ENCODE results near the gene SMAD3. TPM values are rescaled to one million over a fixed set of nuclear protein-coding genes. Genes with fewer than 3 reads are reported as not detected.
A peak's percentile ranks its signal among the peaks of the same experiment; 100 is the strongest.
"Not testable (repeated sequence)": the region's sequence is repeated elsewhere in the genome, so short reads cannot be mapped to it uniquely, and the experiment has no call there.

SMAD3 gene
- total and polyA plus RNA-seq, 4 donors, result 10.9 to 41.6 (median 23.4) TPM

DNA sequence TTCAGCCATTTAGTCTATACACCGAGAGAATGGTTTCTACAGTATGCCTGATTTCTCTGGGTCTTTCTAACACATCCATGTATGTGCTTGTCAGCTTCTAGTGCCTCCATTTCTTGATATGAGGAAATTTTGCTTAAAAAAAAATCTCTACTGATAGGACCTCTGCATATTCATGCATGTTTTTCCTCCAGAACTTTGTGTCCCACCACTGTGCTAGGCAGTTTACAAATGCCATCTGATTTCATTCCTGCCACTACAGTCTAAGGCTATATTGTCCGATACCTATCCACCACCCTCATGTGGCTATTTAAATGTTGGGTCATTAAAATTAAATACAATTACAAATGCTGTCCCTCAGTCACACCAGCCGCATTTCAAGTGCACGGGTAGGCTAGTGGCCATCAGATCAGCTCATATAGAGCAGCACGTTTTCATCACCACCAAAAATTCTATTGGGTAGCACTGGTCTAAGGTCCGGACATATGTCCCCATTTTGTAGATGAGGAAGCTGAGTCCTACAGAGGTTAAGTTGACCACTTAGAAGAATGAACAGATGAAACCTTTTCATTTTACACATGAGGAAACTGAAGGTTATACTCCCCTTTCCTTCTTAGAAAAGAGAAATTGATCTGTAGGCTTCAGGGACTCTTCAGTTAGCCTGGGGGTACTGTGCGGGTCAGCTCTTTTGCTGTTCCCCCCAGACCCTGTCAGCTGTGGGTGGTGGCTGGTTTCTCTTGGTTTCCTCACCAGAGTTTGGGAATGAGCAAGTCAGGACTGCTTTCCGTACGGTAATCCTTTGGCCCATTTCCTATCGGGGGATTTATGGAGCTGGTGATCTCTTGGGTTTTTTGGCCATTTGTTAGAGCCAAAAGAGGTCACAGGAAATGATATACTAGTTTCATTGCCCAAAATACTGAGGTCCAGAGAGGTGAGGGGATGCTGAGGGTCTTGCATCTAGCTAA lies 56.5 kb downstream of the SMAD3 start:
- 83 to 85% methylated on average over 10 of the region's 10 CpGs for WGBS, 2 donors
- TF ChIP-seq, protein P1, sequence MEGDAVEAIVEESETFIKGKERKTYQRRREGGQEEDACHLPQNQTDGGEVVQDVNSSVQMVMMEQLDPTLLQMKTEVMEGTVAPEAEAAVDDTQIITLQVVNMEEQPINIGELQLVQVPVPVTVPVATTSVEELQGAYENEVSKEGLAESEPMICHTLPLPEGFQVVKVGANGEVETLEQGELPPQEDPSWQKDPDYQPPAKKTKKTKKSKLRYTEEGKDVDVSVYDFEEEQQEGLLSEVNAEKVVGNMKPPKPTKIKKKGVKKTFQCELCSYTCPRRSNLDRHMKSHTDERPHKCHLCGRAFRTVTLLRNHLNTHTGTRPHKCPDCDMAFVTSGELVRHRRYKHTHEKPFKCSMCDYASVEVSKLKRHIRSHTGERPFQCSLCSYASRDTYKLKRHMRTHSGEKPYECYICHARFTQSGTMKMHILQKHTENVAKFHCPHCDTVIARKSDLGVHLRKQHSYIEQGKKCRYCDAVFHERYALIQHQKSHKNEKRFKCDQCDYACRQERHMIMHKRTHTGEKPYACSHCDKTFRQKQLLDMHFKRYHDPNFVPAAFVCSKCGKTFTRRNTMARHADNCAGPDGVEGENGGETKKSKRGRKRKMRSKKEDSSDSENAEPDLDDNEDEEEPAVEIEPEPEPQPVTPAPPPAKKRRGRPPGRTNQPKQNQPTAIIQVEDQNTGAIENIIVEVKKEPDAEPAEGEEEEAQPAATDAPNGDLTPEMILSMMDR (IDR thresholded peaks at IDR 0.05; ENCODE audit: control extremely low read depth, extremely low read depth), result no peak
- Histone ChIP-seq H3K9me3 (ENCODE audit: control insufficient read depth in 4 of 4, insufficient read depth in 3 of 4, low read length in 3 of 4) (no peaks in the 10 kb centered on the region), H3K27ac (ENCODE audit: low read depth in 1 of 2, low read length in 1 of 2) (peak overlapping the region; percentile 71 to 87), H3K9ac (ENCODE audit: insufficient read depth in 1 of 2, low read length in 2 of 2) (no peak overlapping the region), H3K36me3 (ENCODE audit: control insufficient read depth in 4 of 4, insufficient read depth in 4 of 4, low read length in 4 of 4) (no peaks in the 10 kb centered on the region), H3K27me3 (ENCODE audit: control insufficient read depth in 3 of 3, insufficient read depth in 3 of 3, low read length in 2 of 3) (no peaks in the 10 kb centered on the region), H3K4me3 (no peak overlapping the region), H3K4me1 (ENCODE audit: control insufficient read depth in 5 of 5, insufficient read depth in 5 of 5, low read length in 5 of 5) (peaks cover 12 to 58% (median 30%) of the 10 kb centered on the region in 5 donors)
- no peak for ATAC-seq (ENCODE audit: insufficient read depth, low FRiP score)
- DNase-seq, result peak in 1 of 3 donors; percentile 50

DNA sequence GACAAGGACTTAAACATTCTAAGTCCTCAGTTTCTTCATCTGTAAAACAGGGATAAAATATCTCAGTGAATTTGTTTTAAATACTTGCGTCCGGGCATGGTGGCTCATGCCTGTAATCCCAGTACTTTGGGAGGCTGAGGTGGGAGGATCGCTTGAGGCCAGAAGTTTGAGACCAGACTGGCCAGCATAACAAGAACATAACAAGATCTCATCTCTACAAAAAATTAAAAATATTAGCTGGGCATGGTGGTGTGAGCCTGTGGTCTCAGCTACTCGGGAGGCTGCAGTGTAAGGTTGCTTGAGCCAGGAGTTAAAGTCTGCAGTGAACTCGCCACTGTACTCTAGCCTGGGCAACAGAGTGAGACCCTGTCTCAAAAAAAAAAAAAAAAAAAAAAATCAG lies 57.4 kb downstream of the SMAD3 start:
- H3K9ac ChIP-seq (ENCODE audit: insufficient read depth in 1 of 2, low read length in 2 of 2); H3K27me3 ChIP-seq (ENCODE audit: control insufficient read depth in 3 of 3, insufficient read depth in 3 of 3, low read length in 2 of 3); H3K36me3 ChIP-seq (ENCODE audit: control insufficient read depth in 4 of 4, insufficient read depth in 4 of 4, low read length in 4 of 4); DNase-seq; H3K9me3 ChIP-seq (ENCODE audit: control insufficient read depth in 4 of 4, insufficient read depth in 3 of 4, low read length in 3 of 4); H3K27ac ChIP-seq (ENCODE audit: low read depth in 1 of 2, low read length in 1 of 2); ATAC-seq (ENCODE audit: insufficient read depth, low FRiP score); H3K4me3 ChIP-seq: not testable (repeated sequence)
- peaks cover 12 to 54% (median 30%) of the 10 kb centered on the region in 5 donors for H3K4me1 ChIP-seq (ENCODE audit: control insufficient read depth in 5 of 5, insufficient read depth in 5 of 5, low read length in 5 of 5)
- 78 to 81% methylated on average over 5 of the region's 5 CpGs for WGBS, 2 donors

DNA sequence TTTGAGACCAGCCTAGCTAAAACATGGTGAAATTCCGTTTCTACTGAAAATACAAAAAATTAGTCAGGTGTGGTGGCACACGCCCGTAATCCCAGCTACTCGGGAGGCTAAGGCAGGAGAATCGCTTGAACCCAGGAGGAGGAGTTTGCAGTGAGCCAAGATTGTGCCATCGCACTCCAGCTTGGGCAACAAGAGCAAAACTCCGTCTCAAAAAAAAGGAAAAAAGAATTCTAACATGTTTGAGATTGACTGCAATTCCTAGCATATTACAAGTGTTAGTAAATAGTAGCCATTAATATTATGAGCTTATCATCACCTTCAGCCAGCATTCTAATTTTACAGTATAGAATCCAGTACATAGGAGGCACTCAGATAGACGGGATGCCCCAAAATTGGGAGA lies 57.9 kb downstream of the SMAD3 start:
- not testable (repeated sequence) for DNase-seq; H3K4me3 ChIP-seq; H3K9me3 ChIP-seq (ENCODE audit: control insufficient read depth in 4 of 4, insufficient read depth in 3 of 4, low read length in 3 of 4); H3K9ac ChIP-seq (ENCODE audit: insufficient read depth in 1 of 2, low read length in 2 of 2); H3K27me3 ChIP-seq (ENCODE audit: control insufficient read depth in 3 of 3, insufficient read depth in 3 of 3, low read length in 2 of 3); ATAC-seq (ENCODE audit: insufficient read depth, low FRiP score); H3K36me3 ChIP-seq (ENCODE audit: control insufficient read depth in 4 of 4, insufficient read depth in 4 of 4, low read length in 4 of 4); H3K27ac ChIP-seq (ENCODE audit: low read depth in 1 of 2, low read length in 1 of 2)
- 77 to 84% methylated on average over 8 of the region's 8 CpGs for WGBS, 2 donors
- peaks cover 12 to 49% (median 27%) of the 10 kb centered on the region in 5 donors for H3K4me1 ChIP-seq (ENCODE audit: control insufficient read depth in 5 of 5, insufficient read depth in 5 of 5, low read length in 5 of 5)

DNA sequence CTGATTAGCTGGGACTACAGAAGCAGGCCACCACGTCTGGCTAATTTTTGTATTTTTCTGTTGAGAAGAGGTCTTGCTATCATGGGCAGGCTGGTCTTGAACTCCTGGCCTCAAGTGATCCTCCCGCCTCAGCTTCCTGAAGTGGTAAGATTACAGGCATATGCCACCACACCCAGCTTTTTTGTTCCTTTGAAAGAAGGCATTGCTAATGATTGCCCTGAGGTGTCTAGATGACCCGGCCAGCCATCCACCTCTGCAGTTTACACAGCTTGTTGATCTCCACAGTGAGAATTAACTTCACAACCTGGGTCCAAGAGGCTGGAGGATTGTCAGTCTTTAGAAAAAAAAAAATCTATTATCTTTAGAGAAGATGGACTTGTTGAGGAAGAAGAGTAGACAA lies 58.7 kb downstream of the SMAD3 start:
- 76 to 83% methylated on average over 3 of the region's 3 CpGs for WGBS, 2 donors
- ATAC-seq (ENCODE audit: insufficient read depth, low FRiP score) (no peak), DNase-seq (no peak)
- peak overlapping the region in 1 of 2 donors; percentile 72 for H3K27ac ChIP-seq (ENCODE audit: low read depth in 1 of 2, low read length in 1 of 2)
- peaks cover 0 to 4% (median 0%) of the 10 kb centered on the region in 4 donors for H3K36me3 ChIP-seq (ENCODE audit: control insufficient read depth in 4 of 4, insufficient read depth in 4 of 4, low read length in 4 of 4)
- no peak overlapping the region for H3K9ac ChIP-seq (ENCODE audit: insufficient read depth in 1 of 2, low read length in 2 of 2)
- no peak overlapping the region for H3K4me3 ChIP-seq
- no peaks in the 10 kb centered on the region for H3K9me3 ChIP-seq (ENCODE audit: control insufficient read depth in 4 of 4, insufficient read depth in 3 of 4, low read length in 3 of 4)
- H3K27me3 ChIP-seq (ENCODE audit: control insufficient read depth in 3 of 3, insufficient read depth in 3 of 3, low read length in 2 of 3), result no peaks in the 10 kb centered on the region
- TF ChIP-seq, protein P1 (IDR thresholded peaks at IDR 0.05; ENCODE audit: control extremely low read depth, extremely low read depth), result no peak
- H3K4me1 ChIP-seq (ENCODE audit: control insufficient read depth in 5 of 5, insufficient read depth in 5 of 5, low read length in 5 of 5), result peaks cover 12 to 46% (median 27%) of the 10 kb centered on the region in 5 donors
